ENCODE measurements around the gene TFEC.
"Not testable (repeated sequence)": the region's sequence is repeated elsewhere in the genome, so short reads cannot be mapped to it uniquely, and the experiment has no call there.

The TFEC gene

GRCh38 chr7:116013675-116014074 lies 16.9 kb downstream of the TFEC start:
- no peak overlapping the region for H3K27ac ChIP-seq (replicated peaks)
- DNase-seq (ENCODE audit: low read depth in 1 of 2, low spot score in 1 of 2), result no peak
- H3K4me3 ChIP-seq (replicated peaks; ENCODE audit: insufficient read depth, low read length), result no peak overlapping the region
- H3K27me3 ChIP-seq (ENCODE audit: insufficient read depth, poor library complexity, severe bottlenecking), result no peaks in the 10 kb centered on the region
- TF ChIP-seq REST (IDR thresholded peaks at IDR 0.05; ENCODE audit: insufficient replicate concordance, low read depth) (no peak), POLR2AphosphoS5 (IDR thresholded peaks at IDR 0.05; ENCODE audit: low read depth) (no peak), SPI1 (IDR thresholded peaks at IDR 0.05; ENCODE audit: borderline replicate concordance, low read depth) (no peak), GABPA (IDR thresholded peaks at IDR 0.05; ENCODE audit: low read depth) (no peak)
- TF ChIP-seq, protein P1, sequence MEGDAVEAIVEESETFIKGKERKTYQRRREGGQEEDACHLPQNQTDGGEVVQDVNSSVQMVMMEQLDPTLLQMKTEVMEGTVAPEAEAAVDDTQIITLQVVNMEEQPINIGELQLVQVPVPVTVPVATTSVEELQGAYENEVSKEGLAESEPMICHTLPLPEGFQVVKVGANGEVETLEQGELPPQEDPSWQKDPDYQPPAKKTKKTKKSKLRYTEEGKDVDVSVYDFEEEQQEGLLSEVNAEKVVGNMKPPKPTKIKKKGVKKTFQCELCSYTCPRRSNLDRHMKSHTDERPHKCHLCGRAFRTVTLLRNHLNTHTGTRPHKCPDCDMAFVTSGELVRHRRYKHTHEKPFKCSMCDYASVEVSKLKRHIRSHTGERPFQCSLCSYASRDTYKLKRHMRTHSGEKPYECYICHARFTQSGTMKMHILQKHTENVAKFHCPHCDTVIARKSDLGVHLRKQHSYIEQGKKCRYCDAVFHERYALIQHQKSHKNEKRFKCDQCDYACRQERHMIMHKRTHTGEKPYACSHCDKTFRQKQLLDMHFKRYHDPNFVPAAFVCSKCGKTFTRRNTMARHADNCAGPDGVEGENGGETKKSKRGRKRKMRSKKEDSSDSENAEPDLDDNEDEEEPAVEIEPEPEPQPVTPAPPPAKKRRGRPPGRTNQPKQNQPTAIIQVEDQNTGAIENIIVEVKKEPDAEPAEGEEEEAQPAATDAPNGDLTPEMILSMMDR (IDR thresholded peaks at IDR 0.05; ENCODE audit: insufficient read depth, low read length), result no peak

DNA sequence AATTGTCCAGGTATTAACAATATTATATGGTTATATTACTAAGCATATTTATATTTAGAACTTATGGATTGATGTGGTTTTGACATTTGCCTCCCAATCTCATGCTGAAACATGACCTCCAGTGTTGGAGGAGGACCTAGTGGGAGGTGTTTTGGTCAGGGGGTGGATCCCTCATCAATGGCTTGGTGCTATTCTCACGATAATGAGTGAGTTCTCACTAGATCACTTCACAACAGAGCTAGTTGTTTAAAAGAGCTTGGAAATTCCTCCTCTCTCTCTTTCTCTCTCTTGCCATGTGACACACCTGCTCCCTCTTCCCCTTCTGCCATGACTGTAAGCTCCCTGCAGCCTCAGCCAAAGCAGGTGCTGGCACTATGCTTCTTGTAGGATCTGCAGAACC lies 19.0 kb downstream of the TFEC start:
- no peaks in the 10 kb centered on the region for H3K27me3 ChIP-seq (ENCODE audit: insufficient read depth, poor library complexity, severe bottlenecking)
- no peak overlapping the region for H3K27ac ChIP-seq (replicated peaks)
- TF ChIP-seq REST (IDR thresholded peaks at IDR 0.05; ENCODE audit: insufficient replicate concordance, low read depth), result no peak
- TF ChIP-seq SPI1 (IDR thresholded peaks at IDR 0.05; ENCODE audit: borderline replicate concordance, low read depth), result no peak
- TF ChIP-seq GABPA (IDR thresholded peaks at IDR 0.05; ENCODE audit: low read depth), result no peak
- no peak for TF ChIP-seq POLR2AphosphoS5 (IDR thresholded peaks at IDR 0.05; ENCODE audit: low read depth)
- TF ChIP-seq, protein P1 (IDR thresholded peaks at IDR 0.05; ENCODE audit: insufficient read depth, low read length), result no peak
- H3K4me3 ChIP-seq (replicated peaks; ENCODE audit: insufficient read depth, low read length), result no peak overlapping the region
- DNase-seq (ENCODE audit: low read depth in 1 of 2, low spot score in 1 of 2), result no peak

GRCh38 chr7:116004762-116005161 lies 25.8 kb downstream of the TFEC start:
- H3K27me3 ChIP-seq (ENCODE audit: insufficient read depth, poor library complexity, severe bottlenecking); H3K4me3 ChIP-seq (replicated peaks; ENCODE audit: insufficient read depth, low read length); H3K27ac ChIP-seq (replicated peaks); DNase-seq (ENCODE audit: low read depth in 1 of 2, low spot score in 1 of 2): not testable (repeated sequence)

GRCh38 chr7:115997221-115997620 lies 33.3 kb downstream of the TFEC start:
- H3K4me3 ChIP-seq (replicated peaks; ENCODE audit: insufficient read depth, low read length), result no peak overlapping the region
- no peak overlapping the region for H3K27ac ChIP-seq (replicated peaks)
- TF ChIP-seq REST (IDR thresholded peaks at IDR 0.05; ENCODE audit: insufficient replicate concordance, low read depth), result no peak
- TF ChIP-seq SPI1 (IDR thresholded peaks at IDR 0.05; ENCODE audit: borderline replicate concordance, low read depth), result no peak
- TF ChIP-seq, protein P1 (IDR thresholded peaks at IDR 0.05; ENCODE audit: insufficient read depth, low read length), result no peak
- no peak for TF ChIP-seq POLR2AphosphoS5 (IDR thresholded peaks at IDR 0.05; ENCODE audit: low read depth)
- no peak for TF ChIP-seq GABPA (IDR thresholded peaks at IDR 0.05; ENCODE audit: low read depth)
- no peaks in the 10 kb centered on the region for H3K27me3 ChIP-seq (ENCODE audit: insufficient read depth, poor library complexity, severe bottlenecking)
- DNase-seq (ENCODE audit: low read depth in 1 of 2, low spot score in 1 of 2), result no peak

Measured in HL-60 (cell line).